ENCODE data around the gene SYNDIG1L.
"Not testable (repeated sequence)": the region's sequence is repeated elsewhere in the genome, so short reads cannot be mapped to it uniquely, and the experiment has no call there.

The SYNDIG1L gene

DNA sequence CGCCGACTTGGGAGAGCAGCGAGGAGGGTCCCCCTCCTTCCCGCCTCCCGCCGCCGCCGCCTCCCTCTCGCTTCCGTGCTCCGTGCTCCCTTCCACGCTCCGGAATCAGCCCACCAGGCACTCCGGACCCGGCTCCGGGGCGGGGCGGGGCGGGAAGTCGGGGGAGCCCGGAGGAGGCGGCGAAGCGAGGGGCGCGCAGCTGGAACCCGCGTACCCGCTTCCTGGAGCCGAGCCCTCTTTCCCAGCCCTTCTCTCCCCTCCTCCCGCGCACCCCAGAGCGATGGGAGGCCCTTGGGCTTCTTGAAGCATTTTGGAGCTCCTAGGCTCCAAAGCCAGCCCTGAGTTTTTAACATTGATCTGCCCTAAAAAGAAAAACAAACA lies at the start of gene SYNDIG1L:
SYNDIG1L (minus strand) TSS at position 9 of the 381 bp plus-strand sequence. CDS start 16,466 bp downstream, outside the sequence.
- no peak for DNase-seq

DNA sequence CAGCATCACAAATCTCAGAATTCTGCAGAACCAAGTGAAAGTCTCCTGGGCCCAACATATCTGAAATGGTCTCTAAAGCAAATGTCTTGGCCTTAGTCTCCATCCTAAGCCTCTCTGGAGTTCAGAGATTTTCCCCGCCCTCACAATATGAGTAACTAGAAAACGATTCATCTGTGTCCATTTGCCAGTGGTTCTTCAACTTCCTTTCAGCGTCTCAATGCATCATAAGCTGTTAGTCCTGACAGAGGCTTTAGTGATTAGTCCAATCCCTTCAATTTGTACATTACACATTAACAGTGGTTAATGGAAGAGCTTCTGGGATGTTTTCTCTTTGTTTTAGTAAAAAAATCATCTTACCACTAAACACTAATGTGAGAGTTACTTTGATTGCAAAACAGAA lies 49.7 kb upstream of the SYNDIG1L start:
- DNase-seq: no peak

DNA sequence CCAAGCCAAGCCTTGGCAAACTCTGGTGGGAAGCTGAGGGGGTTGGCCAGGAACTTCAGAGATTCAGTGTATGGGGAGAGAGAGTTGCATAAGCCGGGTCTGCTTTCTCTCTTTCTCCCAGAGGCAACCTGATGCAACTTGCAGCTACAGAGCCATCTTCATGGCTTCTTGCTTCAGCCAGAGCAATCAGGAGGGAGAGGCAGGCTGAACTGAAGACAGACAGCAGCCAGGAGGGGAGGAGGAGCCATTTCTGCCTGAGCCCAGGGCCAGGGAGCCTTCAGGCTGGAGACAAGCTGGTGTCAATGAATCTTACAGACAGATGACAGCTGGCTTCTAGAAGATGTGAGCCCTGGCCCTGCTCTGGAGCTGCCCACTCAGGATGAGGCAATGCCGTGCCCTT lies 48.4 kb upstream of the SYNDIG1L start:
- no peak for DNase-seq

DNA sequence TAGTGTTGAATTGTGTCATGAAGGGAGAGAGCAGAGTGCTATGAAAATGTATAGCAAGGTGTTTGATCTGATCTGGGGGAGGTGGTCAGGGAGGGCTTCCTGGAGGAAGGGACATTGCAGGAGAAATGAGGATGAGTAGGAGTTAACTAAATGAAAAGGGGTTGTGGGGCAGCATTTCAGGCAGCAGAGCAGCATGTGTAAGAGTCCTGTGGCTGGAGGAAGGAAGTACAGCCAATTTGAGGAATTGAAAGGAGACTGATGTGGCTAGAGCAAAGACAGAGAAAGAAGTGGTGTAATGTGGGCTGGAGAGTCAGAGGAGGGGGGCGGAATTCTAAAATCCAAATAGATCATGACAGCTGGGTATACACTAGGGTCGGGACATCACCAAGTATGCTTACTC lies 46.6 kb upstream of the SYNDIG1L start:
- DNase-seq: no peak

DNA sequence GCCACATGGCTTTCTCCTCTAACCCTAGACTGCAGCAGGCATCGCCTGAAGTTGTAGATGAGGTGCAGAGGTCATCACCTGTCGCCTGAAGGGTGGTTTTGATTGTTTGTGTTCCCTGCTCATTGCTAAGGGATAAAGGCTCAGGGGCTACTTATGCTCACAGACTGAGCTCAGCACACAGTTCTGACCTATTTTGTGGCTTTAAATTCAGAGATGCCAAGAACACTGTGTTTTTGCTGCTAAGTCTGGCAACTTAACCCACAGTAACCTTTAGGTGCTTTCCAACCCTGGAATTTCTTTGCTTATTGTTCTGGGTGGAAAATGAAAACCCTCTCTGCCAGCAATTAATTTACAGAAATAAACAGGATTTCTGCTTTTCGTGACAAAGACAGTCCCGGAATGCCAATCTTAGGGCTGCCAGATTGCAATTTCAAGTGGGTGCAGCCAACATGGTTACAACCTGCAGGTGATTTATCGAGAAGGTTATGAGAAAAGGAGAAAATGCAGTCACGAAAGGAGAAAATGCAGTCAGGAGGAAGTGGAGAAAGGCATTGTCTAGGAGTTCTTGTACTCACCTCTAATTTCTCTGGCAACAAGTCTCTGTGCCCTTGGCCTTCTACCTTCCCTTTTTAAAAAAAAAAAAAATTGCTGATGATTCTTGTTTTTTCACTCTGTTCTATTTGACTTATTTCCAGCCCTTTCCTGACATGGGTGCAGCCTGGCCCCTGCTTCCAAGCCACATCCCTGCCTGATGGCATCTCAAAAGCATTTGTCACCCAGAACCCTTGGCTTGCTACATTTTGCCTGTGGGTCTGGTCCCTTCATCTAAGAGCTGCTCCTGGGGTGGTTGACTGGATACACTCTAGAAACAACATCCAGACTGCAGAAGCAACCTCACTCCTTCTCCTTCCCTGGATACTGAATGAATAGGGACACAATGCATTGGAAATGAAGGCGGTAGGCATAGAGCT lies 43.8 kb upstream of the SYNDIG1L start:
- DNase-seq: no peak

DNA sequence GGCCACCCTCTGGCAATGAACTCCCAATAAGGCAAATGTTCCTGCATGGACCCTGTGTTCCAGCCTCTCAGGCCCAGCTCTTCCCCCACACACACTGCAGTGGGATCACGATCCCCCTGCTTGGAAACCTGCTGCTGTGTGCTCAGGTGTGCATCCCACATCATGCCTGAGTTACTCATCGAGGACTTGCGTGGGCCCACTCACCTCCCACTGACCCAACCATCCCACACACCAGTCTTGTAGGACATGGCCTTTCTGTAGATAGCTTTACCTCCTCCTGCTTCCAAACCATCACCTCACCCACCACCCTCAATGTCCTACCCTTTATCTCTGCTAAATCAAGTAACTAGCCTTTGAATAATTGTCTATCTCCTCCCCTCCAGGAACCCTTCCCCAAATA lies 42.5 kb upstream of the SYNDIG1L start:
- no peak for DNase-seq

DNA sequence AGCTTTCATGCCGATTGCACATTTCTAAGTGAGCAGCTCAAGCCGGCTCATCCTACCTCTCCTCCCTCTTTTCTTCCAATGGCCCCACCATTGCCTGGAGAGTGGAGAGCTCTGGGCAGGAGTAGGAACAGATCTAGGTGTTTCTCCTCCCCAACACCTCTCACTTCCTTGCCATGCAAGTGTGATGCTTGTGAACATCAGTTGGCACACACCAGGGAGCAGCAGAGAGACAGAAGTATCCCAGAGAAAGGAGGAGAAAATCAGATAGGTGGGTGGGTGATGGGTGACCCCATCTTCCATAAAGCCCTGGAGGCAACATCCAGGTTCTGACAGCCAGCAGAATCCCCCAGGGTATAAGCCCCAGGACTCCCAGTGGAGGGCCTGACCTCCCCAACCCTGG lies 39.3 kb upstream of the SYNDIG1L start:
- DNase-seq: no peak

DNA sequence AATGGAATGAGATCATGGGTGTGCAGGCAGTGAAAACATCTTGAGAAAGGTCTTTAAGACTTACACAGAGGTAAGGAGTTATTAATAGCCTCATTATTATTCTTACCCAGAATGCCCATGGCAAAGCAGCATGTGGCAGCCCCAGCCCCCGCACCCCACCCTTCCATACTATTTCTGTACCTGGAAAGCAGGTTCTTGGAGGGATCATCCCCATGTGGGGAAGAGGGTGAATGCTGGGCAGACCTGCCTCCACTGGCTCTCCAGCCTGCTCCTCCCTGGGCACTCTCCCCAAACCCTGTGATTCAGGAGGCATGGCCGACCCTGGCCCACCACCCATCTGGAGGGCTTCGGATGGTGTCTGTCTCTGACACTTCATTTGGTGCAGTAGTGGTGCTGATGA lies 38.8 kb upstream of the SYNDIG1L start:
- DNase-seq: no peak

DNA sequence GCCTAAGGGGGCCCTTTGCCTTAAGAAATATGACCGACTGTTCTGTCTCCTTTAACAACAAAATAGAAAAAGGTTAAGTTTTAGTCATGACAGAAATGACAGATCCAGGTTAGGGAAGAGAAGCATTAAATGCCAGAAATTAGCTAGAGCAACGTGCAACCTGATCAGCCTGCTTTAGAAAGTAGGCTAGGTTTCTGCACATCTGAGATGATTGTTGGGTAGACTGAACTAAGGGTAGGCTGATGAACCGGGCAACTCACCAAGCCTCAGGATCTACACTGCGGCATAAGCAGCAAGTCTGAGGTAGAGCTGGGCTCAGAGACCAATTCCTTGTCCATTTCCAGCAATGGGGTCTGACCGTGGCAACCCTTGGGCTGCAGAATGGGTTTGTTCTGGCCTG lies 37.7 kb upstream of the SYNDIG1L start:
- DNase-seq: no peak

DNA sequence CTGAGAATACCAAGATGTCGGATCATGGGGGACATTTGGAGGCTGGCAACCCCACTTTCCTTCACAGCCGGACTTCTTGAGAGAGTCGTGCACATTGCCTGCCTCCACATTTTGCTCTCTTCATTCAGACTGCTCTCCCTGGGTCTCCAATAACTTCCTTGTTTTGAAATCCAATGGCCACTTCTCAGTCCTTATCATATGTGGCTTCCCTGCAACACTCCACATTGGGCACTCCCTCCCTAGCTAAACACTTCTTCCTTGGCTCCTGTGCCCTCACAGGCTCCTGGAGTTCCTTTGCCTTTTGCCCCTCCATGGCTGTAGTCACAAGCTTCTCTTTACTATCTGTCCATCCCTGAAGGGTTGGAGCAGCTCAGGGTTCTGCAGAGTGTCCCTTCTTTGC lies 37.0 kb upstream of the SYNDIG1L start:
- no peak for DNase-seq

DNA sequence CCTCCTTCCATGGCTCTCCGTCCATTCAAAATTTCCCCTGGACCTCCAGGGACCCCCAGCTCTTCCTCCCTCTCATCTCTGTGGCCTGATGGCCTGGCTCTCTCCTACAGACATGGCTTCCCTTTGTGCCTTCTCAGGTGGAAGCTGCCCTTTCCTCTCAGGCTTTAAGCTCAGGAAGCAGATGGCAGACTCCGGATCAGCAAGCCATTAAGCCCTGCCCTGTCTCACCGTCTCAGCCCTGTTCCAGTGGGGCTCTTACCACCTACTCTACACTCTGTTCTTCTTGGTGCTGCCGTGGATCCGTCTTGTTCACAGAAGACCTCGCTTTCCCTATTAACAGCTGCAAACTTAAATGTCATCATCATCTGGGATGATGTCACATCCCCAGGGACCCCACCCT lies 34.0 kb upstream of the SYNDIG1L start:
- DNase-seq: no peak

DNA sequence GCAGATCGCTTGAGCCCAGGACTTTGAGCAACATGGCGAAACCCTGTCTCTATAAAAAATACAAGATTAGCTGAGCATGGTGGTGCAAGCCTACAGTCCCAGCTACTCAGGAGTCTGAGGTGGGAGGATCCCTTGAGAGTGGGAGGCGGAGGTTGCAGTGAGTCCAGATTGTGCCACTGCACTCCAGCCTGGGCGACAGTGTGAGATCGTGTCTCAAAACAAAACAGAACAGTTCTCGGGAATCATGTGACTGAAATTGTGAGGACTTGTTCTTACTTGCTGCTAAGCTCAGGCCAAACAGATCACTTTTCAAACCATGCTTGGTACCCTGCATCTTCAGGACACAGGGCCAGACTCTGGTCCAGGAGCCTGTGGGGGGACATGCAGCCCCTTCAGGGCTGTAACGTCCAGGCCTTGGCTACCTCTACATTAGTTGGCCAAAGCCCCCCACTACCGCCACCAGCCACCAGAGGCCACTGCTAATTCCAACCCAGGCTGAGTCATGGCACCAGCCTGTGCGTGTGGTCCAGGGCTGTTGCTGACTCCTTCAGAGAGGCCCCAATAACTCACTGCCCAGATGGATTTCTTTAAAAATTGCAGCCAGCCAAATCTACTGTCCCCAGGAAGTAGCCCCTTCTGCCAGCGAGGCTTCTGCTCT lies 33.4 kb upstream of the SYNDIG1L start:
- peak; percentile 32 for DNase-seq

DNA sequence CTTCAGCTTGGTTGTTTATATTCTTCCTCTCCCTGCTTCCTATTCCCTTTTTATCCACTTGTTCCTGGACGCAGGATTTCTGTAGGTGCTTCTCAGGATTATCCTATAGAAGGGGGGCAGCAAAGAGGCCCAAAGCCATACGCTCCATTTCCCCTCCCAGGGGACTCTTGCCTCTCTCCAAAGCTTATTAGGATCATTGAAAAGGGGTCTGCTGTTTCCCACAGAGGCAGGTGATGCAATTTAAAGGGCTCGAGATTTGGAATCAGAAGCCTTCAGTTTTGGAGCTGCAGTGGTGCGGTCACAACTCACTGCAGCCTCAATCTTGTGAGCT lies 31.5 kb upstream of the SYNDIG1L start:
- DNase-seq: no peak

DNA sequence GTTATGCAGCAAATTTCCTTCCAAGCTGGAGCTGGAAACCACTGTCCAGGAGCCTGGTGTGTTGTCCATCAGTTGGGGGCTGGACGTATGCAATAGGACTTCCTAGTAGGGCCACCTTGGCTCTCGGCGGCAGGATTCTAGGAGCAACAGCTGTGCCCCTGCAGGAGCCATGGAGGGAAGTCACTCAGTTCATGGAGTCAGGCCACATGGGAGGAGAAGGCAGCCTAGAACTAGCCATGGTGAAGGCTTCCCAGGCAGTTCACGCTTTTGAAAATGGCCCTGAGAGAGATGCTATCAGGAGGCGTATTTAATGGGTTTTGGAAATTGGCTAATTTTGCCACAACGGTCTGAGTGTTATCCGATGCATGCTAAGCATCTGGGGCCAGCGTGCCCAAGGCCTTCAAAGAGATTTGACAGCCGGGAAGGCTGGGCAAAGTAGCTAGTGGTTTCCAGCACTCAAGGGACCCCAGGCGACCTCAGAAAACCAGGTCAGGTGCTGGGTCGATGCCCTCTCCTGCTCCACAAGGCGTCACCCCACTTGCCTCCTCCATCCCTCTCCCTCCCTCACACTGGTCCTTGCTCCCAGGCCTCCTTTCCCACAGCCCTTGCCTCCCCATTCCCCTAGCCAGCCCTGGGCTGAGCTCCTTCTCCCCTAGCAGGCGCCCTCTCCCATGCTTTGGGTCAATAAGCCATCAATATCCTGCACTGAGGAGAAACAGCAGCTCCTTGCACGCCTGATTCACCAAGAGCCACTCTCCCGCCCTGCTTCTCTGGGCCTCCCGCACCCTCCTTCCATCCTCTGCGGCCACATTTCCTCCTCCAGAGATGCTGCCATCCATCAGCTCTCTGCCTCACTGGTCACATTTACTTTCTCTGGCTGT lies 30.9 kb upstream of the SYNDIG1L start:
- DNase-seq: no peak

DNA sequence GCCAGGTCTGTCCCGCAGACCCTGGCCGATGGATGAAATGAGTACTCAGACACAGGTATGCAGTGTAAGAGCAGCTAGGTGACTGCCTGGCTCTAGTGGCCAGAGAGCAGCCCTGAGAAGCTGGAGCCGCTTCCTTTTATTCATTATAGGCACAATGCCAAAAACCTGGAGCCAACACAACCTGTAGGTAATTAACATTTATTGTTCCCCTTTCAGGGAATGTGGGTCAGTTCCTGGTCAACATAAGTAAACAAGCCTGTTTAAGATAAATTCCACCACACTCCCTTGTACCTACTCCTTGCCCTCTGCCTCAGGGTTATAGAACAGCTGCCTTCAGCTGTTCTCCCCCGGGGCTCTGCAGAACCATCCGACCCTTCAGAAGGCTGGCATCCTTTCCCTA lies 28.4 kb upstream of the SYNDIG1L start:
- DNase-seq: not testable (repeated sequence)

DNA sequence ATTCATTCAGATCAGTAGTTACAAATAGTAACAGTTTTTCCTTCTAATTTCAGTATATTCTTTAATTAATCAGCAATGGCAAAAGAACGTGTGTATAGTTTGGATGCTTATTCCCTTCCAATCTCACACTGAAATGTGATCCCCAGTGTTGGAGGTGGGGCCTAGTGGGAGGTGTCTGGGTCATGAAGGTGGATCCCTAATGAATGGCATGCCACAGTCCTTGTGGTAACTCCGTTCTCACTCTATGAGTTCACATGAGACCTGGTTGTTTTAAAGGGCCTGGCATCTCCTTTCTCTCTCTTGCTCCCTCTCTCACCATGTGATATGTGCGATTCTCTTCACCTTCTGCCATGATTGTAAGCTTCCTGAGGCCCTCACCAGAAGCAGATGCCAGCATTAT lies 18.9 kb upstream of the SYNDIG1L start:
- no peak for DNase-seq

DNA sequence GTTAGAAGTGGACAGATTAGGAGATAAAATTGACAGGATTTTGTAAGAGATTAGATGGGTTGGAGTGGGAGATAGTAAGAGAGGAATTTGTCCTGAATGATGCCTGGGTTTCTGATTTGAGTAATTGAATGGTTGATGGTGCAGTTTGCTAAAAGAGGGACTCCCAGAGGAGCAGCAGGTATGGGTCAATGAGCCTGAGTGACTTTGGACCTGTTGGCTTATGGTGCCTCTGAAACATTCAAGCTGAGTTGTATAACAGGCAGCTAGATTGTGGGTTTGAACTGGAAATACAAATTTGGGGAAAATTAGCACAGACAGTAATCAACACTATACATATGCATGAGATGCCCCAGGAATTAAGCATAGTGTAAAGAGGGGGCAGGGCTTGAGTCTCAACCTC lies 16.7 kb upstream of the SYNDIG1L start:
- DNase-seq: no peak

DNA sequence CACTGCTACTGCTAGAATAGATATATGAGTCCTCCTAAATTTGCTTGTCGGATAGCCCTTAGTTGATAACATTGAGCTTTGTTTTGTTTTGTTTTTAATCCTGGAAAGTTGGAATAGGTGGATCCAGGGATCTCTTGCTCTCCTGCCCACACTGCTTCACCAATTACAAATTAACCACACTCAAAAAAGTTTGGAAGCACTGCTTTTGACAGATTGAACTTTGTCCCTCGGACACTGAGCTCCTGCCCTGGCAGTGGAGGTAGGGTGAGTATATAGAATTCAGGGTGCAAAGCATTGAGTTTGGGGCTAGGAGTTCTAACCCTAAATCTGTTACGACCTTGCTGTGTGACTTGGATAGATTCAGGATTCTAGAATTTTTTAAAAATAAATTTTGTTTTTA lies 15.1 kb upstream of the SYNDIG1L start:
- DNase-seq: no peak

DNA sequence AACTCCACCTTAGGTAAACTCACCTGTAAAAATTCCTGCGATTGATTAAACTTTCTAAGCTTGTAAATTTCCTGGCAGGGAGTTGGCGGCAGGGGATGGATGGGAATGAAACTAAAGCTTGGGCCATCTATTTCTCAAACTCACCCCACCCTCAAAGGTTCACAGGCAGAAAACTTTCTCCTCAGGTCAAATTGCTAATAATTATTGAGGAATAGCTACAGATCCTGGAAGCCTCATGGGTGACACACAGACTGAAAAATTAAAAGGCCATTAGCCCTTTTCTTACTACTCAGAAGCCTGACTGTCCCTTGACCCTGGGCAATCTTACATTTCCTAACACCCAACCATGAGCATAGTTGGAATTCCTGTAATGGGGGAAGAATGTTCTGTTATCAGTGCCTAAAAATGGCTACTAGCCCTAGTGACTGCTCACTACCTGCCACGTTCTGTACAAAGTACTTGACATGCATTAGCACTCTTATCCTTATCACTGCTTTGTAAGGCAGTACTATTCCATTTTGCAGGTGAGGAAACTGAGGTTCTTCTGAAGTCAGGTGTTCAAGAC lies 12.4 kb upstream of the SYNDIG1L start:
- DNase-seq: no peak

DNA sequence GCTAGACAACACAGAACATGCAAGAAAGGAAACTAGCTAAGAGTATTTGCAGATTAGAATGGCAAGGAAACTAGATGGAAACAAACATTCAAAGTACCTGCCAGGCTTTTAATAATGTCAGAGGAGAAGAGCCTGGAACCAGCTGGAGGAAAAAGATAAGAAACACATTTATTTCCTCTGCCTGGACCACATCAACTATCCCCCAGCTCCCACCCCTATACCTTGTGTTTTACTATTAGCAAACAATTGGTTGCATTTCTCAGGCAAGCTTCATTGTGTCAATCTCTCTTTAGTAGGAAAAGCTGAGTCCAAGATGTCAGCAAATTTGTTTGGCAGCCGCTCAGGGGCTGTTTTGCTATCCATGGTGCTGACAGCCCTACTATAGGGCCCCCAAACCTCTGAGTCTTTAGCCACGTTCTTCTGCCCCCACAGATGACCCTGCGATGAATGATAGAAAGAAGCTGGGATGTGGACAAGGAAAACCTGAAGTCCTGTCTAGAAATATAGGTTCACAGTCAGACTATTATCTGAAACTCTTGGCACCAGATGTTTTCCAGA lies 11.6 kb upstream of the SYNDIG1L start:
- DNase-seq: no peak

DNA sequence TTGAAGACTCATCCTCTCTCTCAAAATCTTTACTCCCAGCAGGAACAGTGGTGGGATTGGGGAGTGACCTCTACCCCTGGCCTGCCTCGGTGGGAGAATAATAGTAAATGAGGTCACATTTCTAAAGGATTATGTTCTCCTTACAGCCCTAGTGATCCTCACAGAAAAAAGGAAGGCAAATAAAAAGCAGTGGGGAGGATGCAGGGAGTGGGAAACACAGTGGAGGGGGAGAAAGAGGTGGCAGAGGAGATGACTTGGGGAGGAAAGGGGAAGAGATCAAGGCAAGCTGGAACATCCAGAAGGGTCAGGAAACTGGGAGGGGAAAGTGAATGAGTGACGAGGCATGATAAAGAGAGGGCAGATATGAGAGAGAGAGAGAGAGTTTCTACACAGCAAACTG lies 8.3 kb upstream of the SYNDIG1L start:
- no peak for DNase-seq

DNA sequence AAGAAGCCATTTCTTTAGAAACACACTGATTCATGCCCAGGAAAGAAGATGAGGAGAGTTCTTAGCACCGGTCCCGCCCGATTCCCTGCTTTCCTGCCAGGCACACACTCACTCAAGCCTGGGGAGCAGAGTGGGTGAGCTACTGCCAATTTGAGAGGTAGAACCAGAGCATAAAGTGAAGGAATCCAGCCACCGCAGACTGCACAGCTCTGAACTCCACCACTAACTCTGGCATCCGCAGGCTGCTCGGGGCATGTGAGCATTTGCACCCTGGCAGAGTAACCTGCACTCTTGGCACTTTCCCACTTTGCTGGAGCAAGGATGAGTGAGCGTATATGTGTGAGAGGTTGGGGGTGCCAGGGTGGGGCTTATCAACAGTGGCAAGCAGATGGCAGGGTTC lies 4.0 kb upstream of the SYNDIG1L start:
- DNase-seq: no peak

DNA sequence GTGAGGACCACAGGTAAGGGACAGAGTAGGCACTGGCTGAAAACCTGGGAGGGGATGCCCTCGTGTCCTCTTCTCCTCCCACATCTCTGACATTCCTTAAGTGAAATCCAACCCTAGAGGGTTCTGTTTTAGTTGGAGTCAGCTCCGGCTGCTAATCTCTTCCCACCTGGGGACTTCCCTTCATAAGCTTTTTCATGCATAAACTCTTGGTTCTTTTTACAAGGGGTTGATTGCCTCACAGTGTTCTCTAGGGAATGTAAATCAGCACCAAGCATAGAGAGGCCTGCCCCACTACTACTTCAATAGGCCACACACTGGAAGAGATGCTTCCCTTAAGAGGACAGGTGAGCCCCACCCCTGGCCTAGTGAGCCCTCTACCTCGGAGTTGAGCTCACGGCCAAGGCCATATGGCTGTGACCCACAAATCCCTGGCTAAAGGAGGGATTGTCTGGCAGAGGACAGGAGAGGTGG lies 3.2 kb upstream of the SYNDIG1L start:
- no peak for DNase-seq

All from stimulated activated CD4-positive, alpha-beta T cell treated with anti-CD3 and anti-CD28 coated beads, Interleukin-1b, Interleukin-23, amount 100 ng/mL, for 48 hours (primary cell).